IPS-20b (cell line): ENCODE data around the gene GP1BB.

ENCODE experiments used
- H3K27ac ChIP-seq: one replicate; pipeline ENCODE4 v1.5.1; 2013; ENCODE audit warnings: low read length
- H3K27me3 ChIP-seq: 2 replicates; pipeline ENCODE4 v1.6.1; 2013; ENCODE audit warnings: mild to moderate bottlenecking, low read length, inconsistent platforms; ENCODE audit not compliant: insufficient read depth
- H3K36me3 ChIP-seq: 2 replicates; pipeline ENCODE4 v1.6.1; 2013; ENCODE audit warnings: low read depth, mild to moderate bottlenecking, inconsistent platforms, low read length, moderate library complexity; ENCODE audit not compliant: insufficient read depth
- H3K4me1 ChIP-seq: 2 replicates; pipeline ENCODE4 v1.6.1; 2013; ENCODE audit warnings: mild to moderate bottlenecking, control low read depth, inconsistent platforms, low read length, moderate library complexity; ENCODE audit not compliant: insufficient read depth
- H3K4me3 ChIP-seq: 2 replicates; pipeline ENCODE4 v1.5.1; 2013; ENCODE audit warnings: mild to moderate bottlenecking, low read length, inconsistent platforms
- H3K9ac ChIP-seq: 2 replicates; pipeline ENCODE4 v1.6.1; 2013; ENCODE audit warnings: low read depth, mild to moderate bottlenecking, inconsistent platforms, low read length, moderate library complexity
- H3K9me3 ChIP-seq: 2 replicates; pipeline ENCODE4 v1.6.1; 2013; ENCODE audit warnings: mild to moderate bottlenecking, low read depth, low read length, inconsistent platforms; ENCODE audit not compliant: insufficient read depth

The GP1BB gene

GRCh38 chr22:19773470-19774040, 50.2 kb downstream of the GP1BB start:
- H3K27ac ChIP-seq: no peak overlapping the region
- no peaks in the 10 kb centered on the region for H3K36me3 ChIP-seq
- no peaks in the 10 kb centered on the region for H3K4me1 ChIP-seq
- peaks cover 61% of the 10 kb centered on the region for H3K27me3 ChIP-seq
- H3K4me3 ChIP-seq: no peak overlapping the region
- no peaks in the 10 kb centered on the region for H3K9me3 ChIP-seq
- no peak overlapping the region for H3K9ac ChIP-seq
